ENCODE data around the gene LGALSL.

The LGALSL gene

GRCh38 chr2:64493788-64494187 lies 39.8 kb downstream of the LGALSL start:
- FAIRE-seq (no peak), DNase-seq (ENCODE audit: insufficient read length, low spot score) (no peak)
- TF ChIP-seq, protein P1, sequence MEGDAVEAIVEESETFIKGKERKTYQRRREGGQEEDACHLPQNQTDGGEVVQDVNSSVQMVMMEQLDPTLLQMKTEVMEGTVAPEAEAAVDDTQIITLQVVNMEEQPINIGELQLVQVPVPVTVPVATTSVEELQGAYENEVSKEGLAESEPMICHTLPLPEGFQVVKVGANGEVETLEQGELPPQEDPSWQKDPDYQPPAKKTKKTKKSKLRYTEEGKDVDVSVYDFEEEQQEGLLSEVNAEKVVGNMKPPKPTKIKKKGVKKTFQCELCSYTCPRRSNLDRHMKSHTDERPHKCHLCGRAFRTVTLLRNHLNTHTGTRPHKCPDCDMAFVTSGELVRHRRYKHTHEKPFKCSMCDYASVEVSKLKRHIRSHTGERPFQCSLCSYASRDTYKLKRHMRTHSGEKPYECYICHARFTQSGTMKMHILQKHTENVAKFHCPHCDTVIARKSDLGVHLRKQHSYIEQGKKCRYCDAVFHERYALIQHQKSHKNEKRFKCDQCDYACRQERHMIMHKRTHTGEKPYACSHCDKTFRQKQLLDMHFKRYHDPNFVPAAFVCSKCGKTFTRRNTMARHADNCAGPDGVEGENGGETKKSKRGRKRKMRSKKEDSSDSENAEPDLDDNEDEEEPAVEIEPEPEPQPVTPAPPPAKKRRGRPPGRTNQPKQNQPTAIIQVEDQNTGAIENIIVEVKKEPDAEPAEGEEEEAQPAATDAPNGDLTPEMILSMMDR (IDR thresholded peaks at IDR 0.05; ENCODE audit: insufficient read depth, missing control alignments), result no peak

DNA sequence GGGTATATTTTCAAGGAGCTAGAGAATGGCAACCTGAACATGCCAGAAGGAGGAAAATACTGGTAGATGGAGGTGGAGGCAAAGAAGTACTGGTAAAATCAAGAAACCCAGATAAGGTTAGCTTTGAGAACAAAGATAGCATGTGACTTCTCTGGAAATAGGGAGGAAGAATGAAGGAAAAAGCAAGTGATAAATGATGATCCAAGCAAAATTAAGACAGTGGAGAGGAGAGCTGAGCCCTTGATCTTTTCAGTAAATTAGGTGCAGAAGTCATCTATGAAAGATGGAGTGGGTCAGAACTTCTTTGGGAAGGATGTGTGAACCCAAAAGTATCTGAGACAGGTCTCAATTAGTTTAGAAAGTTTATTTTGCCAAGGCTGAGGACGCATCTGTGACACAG lies 44.5 kb downstream of the LGALSL start:
- TF ChIP-seq, protein P1 (IDR thresholded peaks at IDR 0.05; ENCODE audit: insufficient read depth, missing control alignments), result no peak
- DNase-seq (ENCODE audit: insufficient read length, low spot score) (no peak), FAIRE-seq (no peak)

GRCh38 chr2:64500549-64500948 lies 46.6 kb downstream of the LGALSL start:
- FAIRE-seq (no peak), DNase-seq (ENCODE audit: insufficient read length, low spot score) (no peak)
- TF ChIP-seq, protein P1 (IDR thresholded peaks at IDR 0.05; ENCODE audit: insufficient read depth, missing control alignments), result no peak

DNA sequence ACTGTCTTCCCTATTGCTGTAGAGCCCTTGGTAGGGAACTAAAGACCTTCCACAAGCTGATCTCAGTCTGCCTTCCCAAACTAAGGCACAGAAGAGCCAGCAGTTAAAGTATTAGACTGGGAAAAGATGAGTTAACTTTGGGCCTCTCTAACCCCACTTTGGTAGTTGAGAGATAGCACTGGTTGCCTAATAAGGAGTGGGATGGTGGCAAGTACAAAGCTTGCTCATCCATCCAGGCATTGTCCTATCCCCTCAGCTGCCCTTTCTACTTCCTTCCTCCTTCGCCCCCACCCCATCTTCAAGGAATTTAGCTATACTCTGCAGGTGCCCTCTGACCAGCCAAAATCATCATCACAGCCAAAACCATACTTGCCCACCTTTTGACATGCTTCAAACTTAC lies 48.0 kb downstream of the LGALSL start:
- TF ChIP-seq, protein P1 (IDR thresholded peaks at IDR 0.05; ENCODE audit: insufficient read depth, missing control alignments), result no peak
- no peak for FAIRE-seq
- DNase-seq (ENCODE audit: insufficient read length, low spot score), result no peak

- DNase-seq (ENCODE audit: insufficient read length, low spot score), result no peak
- TF ChIP-seq, protein P1 (IDR thresholded peaks at IDR 0.05; ENCODE audit: insufficient read depth, missing control alignments), result no peak
- FAIRE-seq, result no peak
Observed at GRCh38 chr2:64502860-64503259, 48.9 kb downstream of the LGALSL start.

DNA sequence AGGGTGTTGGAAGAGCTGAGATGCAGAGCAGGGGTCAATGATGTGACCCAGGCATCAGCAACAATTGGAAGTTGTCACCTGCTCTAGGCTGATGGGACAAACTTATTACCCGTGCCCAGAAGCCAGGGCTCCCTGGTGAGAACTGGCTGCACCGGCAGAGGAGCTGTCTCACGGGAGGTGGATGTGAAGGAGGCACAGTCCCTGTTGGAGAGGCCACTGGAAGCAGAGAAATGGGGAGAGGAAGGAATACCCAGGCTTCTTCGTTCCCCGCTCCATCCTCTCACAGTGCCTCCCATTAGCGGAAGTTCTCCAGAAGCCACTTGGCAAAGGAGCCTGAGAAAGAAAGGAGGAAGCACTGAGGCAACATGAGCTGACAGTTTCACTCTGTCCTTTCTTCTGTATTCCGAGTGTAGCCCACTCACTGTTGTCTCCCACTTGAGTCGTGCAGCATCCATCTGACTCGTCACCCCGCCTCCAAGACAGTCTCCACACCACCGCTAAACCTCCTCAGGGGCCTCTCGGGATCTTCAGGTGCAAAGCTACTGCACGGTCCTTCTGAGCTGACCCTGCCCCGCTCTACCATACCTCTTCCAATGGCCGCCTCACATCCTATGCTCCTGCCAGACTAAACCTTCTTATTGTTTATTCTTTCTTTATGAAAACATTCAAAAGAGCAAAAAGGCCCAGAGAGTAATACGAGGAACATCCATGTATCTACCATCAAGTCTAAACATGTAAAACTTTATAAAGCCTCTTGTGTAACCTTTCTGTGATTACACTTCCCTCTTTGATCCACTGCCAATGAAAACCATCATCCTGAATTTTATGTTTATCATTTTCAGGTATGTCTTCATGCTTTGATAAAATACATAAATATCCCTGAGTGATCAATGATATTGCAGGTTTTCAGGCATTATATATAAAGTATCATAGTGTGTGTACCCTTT lies 51.1 kb downstream of the LGALSL start:
- TF ChIP-seq, protein P1 (IDR thresholded peaks at IDR 0.05; ENCODE audit: insufficient read depth, missing control alignments), result no peak
- no peak for DNase-seq (ENCODE audit: insufficient read length, low spot score)
- no peak for FAIRE-seq

DNA sequence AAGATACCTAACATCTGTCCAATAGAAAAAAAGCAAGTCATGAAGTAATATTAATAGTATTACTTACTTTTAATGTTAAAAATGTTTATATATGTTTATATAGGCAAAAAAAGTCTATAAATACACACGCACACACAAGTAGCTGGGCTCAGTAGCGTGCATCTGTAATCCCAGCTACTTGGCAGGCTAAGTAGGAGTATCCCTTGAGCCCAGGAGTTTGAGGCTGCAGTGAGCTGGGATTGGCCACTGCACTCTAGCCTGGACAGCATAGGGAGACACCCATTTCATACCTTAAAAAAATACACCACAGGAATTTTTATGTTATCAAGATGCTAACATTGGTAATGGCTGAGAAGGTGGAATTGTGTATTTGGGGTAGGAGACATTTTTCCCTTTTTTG lies 52.7 kb downstream of the LGALSL start:
- TF ChIP-seq, protein P1 (IDR thresholded peaks at IDR 0.05; ENCODE audit: insufficient read depth, missing control alignments), result no peak
- DNase-seq (ENCODE audit: insufficient read length, low spot score) (no peak), FAIRE-seq (no peak)
